H1 (cell line): ENCODE results near the gene ERFE.

Source experiments
- EZH2 ChIP-seq: fragments of 200-600 bp; sonication (generic); IDR thresholded peaks from 2 replicates; pipeline ENCODE4 v1.7.1; 2012; ENCODE audit warnings: low read depth, mild to moderate bottlenecking, moderate library complexity, low read length, inconsistent platforms; ENCODE audit not compliant: severe bottlenecking
- TCF12 ChIP-seq: IDR thresholded peaks from 2 replicates; pipeline ENCODE4 v1.6.1; 2011; ENCODE audit warnings: low read depth, mild to moderate bottlenecking, low read length

DNA sequence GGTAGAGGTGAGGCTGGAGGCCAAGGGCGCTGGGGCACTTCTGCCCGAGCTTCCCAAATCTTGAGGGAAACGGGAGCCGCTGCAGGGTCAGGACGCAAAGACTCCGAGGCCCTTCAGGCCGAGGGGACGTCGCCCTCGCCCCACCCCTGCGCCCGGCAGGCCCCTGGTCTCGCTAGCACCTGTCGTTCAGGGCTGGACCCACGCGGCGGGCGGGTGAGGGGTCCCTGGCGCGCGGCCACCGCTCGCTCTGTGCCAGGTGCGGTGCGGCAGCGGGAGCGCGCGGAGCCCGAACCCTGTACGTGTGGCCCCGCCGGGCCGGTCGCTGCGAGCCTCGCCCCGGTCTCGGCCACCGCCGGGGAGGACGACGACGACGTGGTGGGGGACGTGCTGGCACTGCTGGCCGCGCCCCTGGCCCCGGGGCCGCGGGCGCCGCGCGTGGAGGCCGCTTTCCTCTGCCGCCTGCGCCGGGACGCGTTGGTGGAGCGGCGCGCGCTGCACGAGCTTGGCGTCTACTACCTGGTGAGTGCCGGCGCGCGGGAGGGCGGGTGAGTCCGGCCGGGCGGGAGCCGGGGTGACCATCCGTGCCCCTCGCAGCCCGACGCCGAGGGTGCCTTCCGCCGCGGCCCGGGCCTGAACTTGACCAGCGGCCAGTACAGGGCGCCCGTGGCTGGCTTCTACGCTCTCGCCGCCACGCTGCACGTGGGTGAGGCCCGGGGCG is 4.9 kb downstream of the ERFE start:
- TF ChIP-seq TCF12 (no peak), EZH2 (peak; percentile 70)
